SU-DHL-6 (cell line): ENCODE data around the gene LNX1.

Experiments used
- CTCF ChIP-seq: fragments of 200-600 bp; sonication (generic); IDR thresholded peaks from one replicate; pipeline ENCODE4 v1.5.1; 2017; ENCODE audit warnings: antibody characterized with exemption, mild to moderate bottlenecking, low read length, moderate library complexity; ENCODE audit not compliant: insufficient read depth, poor library complexity, severe bottlenecking
- EZH2phosphoT487 ChIP-seq: fragments of 200-600 bp; sonication (generic), shearing (Covaris generic); conservative IDR thresholded peaks from 2 replicates; pipeline ENCODE4 v1.6.1; 2018; ENCODE audit warnings: mild to moderate bottlenecking, antibody characterized with exemption, low read length, moderate library complexity, mixed read lengths

- TF ChIP-seq CTCF: no peak
- TF ChIP-seq EZH2phosphoT487: no peak
These were observed 81.0 kb downstream of the LNX1 start for GRCh38 chr4:53510321-53510720.
